DMS 273 (cell line): Measurements from ENCODE around the gene DHCR24.

Experiments
- DNase-seq: peaks from one replicate; lab custom pipeline; 2025; ENCODE audit not compliant: unreplicated experiment; lab: John Stamatoyannopoulos, UW

Gene DHCR24

DNA sequence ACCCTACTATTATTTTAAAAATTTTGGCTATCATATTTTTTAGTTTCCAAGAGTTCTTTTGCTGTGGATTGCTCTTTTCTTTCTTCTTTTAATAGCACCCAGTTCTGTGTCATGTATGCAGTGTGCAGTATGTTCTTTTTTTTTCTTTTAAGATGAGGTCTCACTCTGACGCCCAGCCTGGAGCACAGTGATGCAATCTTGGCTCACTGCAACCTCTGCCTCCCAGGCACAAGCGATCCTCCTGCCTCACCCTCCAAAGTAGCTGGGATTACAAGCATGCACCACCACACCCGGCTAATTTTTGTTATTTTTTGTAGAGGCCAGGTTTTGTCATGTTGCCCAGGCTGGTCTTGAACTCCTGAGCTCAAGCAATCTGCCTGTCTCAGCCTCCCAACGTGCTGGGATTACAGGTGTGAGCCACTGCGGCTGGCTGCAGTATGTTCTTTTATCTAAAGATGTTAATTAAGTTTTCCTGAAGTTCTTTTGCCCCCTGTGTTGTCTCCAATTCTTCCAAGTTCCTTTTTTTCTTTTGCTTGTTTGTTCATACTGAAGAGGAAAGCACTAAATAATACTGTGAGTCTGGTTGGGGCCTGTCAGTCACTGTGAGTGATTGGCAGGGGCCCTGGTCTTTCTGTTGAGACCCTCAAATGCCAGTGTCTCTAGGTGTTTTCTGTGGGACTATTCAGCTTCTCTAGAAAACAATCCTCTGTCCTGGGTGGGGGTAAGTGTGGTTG is 68.4 kb downstream of the DHCR24 start:
- no peak for DNase-seq

- DNase-seq = no peak
Measured at GRCh38 chr1:54816951-54817350, 70.0 kb downstream of the DHCR24 start.

DNA sequence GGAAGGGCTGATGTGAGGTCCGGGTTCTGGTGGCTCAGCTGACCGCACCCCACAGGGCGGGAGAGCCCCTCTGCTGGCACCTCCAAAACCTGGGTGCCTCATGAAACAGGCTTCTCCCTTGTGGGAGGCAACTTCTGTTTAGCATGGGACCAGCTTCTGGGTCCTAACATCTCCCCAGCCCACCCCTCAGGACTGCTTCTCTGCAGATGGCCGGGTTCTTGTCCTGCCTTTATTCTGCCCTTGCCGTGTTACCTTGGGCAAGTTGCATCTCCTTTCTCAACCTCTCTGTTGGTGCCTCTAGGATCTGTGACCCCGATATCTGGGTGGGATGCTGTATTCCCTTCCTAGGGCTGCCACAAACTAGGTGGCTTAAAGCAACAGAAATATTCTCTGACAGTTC is 70.9 kb downstream of the DHCR24 start:
- no peak for DNase-seq

DNA sequence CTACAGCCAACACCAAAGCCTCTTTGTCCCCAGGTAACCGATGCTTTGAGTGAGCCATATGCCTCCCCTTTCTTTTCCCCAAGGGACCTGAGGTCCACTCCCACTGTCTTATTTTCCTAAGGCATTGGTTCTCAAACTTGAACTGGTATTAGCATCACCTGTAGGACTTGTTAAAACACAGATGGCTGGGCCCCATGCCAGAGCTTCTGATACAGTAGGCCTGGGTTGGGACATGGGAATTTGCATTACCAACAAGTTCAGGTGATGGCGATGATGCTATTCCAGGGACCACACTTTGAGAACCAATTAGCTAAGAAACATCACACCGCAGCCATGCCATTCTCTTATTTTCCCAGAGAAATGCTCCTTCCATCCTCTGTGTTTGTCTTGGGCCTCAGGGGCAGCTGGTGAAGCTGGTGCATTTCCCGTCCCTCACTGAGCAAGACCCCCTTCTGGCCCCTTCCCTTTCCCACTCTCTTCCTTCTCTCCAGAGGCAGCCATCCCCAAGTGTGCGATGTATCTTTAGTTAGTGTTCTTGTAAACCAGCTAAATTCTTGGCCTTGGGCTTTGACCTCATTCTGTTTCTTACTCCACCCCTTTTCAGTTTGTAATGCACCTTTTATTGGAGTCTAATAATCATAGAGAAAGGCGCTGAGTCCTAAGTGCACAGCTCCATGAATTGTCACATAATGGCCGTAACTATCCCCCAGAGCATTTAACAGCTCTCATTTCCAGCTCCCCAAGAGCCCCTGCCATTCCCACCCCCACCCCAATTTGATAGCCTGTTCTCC is 71.7 kb downstream of the DHCR24 start:
- DNase-seq = peak; percentile 12

- DNase-seq = no peak
Measured at GRCh38 chr1:54814571-54814970, 72.4 kb downstream of the DHCR24 start.

- DNase-seq = no peak
Measured at GRCh38 chr1:54814126-54814498, 72.9 kb downstream of the DHCR24 start.

DNA sequence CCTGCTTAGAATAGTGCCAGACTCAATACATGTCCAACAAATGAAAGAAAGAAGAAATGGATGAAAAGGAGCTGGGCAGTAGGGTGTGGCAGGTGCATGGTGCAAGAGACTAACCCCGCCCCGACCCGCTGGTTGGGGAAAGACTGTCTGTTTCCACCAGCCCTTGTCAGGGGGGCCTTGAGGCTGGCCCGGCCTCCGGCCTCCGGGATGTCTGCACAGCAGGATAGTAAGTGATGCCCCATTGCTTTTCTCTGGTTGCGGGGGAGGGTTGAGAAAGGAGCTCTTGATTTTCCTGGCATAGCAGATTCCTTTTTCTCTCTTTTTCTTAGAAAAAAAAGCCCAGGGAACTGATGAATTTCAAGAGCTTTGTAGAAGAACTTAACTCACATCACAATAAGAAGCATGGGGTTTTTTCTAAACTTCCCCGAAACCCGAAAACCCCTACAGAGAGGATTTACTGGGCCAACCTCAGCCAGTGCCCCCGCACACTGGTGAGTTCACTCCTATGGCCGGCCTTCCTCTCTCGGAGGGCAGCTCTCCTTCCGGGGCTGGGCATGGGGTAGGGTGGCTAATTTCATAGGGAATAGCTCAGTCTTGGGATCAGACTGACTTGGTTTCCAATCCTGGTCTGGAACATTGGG is 73.4 kb downstream of the DHCR24 start:
- DNase-seq = no peak

GRCh38 chr1:54812801-54813484 is 74.1 kb downstream of the DHCR24 start:
- DNase-seq = no peak

DNA sequence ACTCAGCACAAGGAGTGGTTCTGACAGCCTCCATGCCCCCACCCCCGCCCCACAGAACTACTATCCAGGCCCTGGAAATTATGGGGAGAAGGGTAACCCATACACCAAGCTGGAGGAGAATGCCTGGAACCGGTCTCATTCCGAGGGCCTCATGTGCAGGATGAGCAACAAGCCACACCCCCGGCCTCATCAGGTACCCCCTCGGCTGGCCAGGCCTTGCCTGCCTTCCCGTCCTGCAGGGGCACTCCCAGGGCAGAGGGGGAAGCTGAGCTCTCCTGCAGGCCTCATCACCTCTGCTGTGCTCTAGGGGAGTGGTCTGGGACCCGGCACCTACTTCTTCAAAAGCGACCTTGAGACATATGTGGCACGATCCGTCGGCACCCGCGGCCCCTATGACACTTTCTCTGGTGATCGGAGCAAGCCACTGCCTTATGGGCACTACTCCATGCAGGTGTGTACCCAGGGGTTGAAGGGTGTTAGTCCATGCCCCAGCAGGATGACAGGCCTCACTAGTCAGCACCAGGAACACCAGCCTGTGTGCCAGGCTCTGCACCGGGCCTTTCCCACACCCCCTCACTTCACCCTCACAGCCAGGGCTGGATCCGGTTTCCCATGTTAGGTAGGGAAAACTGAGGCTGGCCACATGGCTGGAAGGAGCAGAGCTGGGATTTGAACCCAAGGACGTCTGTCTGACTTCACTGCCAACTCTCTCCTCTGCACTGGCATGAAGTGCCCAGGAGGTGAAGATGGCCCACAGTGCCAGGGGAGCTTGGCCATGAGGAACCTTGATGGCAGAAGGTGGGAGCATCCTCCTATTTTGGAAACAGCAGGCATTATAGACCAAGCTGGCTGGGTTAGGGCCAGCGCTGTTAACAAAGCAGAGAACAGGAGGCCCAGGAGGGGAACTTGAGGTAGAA is 75.0 kb downstream of the DHCR24 start:
- no peak for DNase-seq

DNA sequence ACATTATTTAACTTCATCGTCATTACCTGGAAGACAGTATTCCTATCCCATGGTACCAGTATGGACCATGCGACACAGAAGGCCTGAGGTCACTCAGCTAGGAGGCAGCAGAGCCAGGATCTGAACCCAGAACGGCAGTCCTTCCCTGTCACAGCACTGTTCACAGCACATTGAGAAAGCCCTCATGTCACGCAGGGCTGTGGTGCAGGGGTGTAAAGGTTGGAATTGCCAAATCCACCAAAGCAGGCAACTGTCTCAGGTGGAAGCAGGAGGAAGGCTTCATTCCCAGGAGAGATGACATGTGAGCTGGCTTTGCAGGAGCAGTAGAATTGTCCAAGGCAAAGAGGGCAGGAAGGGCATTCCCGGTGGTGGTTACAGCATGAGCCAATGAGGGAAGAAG is 75.9 kb downstream of the DHCR24 start:
- no peak for DNase-seq

- peak; percentile 86 for DNase-seq
Measured at GRCh38 chr1:54810153-54810942, 76.6 kb downstream of the DHCR24 start.

- DNase-seq = no peak
Measured at GRCh38 chr1:54809496-54810074, 77.4 kb downstream of the DHCR24 start.

DNA sequence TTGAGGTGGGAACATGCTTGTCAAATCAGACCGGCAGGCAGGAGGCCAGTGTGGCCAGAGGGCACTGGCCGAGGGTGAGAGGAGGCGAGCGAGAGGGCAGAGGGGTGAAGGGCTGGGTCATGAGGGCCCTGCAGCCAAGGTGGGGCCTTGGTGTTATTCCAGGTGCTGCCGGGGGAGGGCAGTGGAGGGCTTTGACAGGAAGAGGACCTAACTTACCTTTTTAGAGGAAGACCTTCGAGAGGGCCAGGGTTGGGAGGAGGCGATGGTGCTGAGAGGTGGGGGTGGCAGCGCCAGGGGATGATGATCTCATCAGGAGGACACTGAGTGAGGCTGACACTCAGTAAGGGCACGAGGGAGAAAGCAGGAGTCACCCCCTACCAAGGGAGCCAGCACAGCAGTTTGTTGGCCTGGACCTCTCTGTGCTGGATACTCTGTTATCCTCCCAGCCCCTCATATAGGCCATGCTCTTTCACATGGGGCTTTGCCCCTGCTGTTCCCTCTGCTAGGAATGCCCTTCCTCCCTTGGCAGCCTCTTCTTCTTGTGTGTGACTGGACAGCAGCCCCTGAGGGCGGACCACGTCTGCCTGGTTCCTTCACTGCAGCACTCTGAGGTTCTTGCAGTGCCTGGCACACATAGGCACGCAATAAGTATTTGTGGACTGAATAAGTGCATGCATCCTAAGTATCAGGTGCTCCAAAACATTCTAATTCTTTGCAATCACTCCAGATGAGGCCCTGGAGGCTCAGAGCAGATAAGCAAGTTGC is 78.4 kb downstream of the DHCR24 start:
- DNase-seq = no peak

DNA sequence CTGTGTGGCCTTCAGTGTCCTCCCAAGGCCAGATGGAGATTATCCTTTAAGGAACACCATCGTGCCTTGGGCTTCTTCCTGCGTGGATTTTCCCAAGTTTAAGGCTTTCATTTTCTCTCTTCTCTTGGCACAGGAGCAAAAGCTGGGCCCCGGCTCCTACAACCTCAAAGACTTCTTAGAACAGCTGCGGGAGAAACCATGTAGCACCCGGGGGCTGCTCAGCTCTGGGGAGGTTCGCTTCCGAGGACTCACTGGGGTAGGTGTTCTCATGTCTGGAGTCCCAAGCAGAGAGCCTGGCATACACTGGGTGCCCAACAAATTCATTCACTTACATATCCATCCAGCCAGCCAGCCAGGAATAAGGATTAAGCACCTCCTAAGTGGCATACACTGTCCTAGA is 79.2 kb downstream of the DHCR24 start:
- DNase-seq = no peak

DNA sequence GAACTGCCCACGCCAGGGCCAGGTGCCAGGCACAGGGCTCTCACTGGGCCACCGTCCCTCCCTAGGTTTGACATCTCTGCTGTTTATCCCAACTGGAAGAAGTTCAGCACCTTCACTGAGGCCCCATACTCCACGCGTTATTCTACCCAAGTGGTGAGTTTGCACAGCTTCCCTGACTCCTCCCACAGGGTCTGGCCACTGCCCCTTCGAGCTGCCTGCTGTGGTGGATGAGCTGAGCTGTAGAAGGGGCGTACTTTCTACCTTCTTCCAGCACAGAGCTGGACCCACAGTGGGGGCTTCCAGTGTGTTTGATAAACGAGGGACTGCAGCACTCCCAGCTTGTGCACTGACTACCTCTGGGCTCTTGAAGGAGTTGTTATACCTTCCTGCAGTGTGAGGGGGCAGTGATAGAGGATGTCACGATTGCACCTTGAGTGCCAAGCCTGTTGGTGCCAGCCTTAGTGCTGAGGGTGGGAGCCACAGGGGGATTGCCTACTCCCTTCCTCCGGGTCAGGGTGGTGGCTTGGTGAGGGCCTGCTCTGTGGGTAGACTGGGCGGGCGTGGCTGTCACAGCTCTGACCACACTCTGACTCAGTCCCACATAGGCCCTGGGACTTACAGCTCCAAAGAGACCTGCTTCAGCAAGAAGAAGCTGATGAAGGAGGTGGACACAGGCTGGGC is 79.9 kb downstream of the DHCR24 start:
- DNase-seq = no peak

- DNase-seq = no peak
Measured at GRCh38 chr1:54805981-54806381, 81.0 kb downstream of the DHCR24 start.

- DNase-seq = no peak
Measured at GRCh38 chr1:54805466-54805865, 81.5 kb downstream of the DHCR24 start.
